ENCODE data around the gene UVSSA. TPM values are rescaled to one million over a fixed set of nuclear protein-coding genes. Genes with fewer than 3 reads are reported as not detected.

The UVSSA gene
- total RNA-seq, 1 donor from 2014 or later, result 28.3 TPM

- DNase-seq, result peak; percentile 50
- H3K27me3 ChIP-seq, result peaks cover 55% of the 10 kb centered on the region
- TF ChIP-seq CTCF (IDR thresholded peaks at IDR 0.05), result no peak
Measured at GRCh38 chr4:1400831-1401408, 53.9 kb downstream of the UVSSA start.

GRCh38 chr4:1401409-1402020, 54.5 kb downstream of the UVSSA start:
- TF ChIP-seq CTCF (IDR thresholded peaks at IDR 0.05), result no peak
- H3K4me3 ChIP-seq, result no peak overlapping the region
- H3K27ac ChIP-seq, result no peak overlapping the region
- DNase-seq (peak; percentile 40), ATAC-seq (no peak)
- H3K4me1 ChIP-seq, result peaks cover 5% of the 10 kb centered on the region
- peaks cover 57% of the 10 kb centered on the region for H3K27me3 ChIP-seq
- intact Hi-C loops (cut with DNase I), result loop anchor here (10.0 kb wide), 1 partner anchor 63 kb away; no protein-coding TSS in a partner anchor
- no peaks in the 10 kb centered on the region for H3K9me3 ChIP-seq
- H3K36me3 ChIP-seq, result no peaks in the 10 kb centered on the region

More at GRCh38 chr4:1400831-1401408, 53.9 kb downstream of the UVSSA start:
- Histone ChIP-seq H3K9me3 (no peaks in the 10 kb centered on the region), H3K4me3 (no peak overlapping the region), H3K36me3 (no peaks in the 10 kb centered on the region), H3K27ac (no peak overlapping the region), H3K4me1 (peaks cover 5% of the 10 kb centered on the region)
- ATAC-seq, result no peak
- intact Hi-C loops (cut with DNase I), result loop anchor here (10.0 kb wide), 1 partner anchor 64 kb away; no protein-coding TSS in a partner anchor

- ATAC-seq, result no peak
- H3K9me3 ChIP-seq, result no peaks in the 10 kb centered on the region
- peaks cover 63% of the 10 kb centered on the region for H3K27me3 ChIP-seq
- no peak overlapping the region for H3K27ac ChIP-seq
- H3K36me3 ChIP-seq, result no peaks in the 10 kb centered on the region
- H3K4me3 ChIP-seq, result no peak overlapping the region
- H3K4me1 ChIP-seq, result peaks cover 5% of the 10 kb centered on the region
- intact Hi-C loops (cut with DNase I), result loop anchor here (10.0 kb wide), 1 partner anchor 63 kb away; no protein-coding TSS in a partner anchor
- peak; percentile 54 for DNase-seq
- TF ChIP-seq CTCF (IDR thresholded peaks at IDR 0.05), result no peak
Measured at GRCh38 chr4:1402021-1402515, 55.1 kb downstream of the UVSSA start.

GRCh38 chr4:1402516-1403091, 55.6 kb downstream of the UVSSA start:
- Histone ChIP-seq H3K4me3 (no peak overlapping the region), H3K9me3 (no peaks in the 10 kb centered on the region), H3K27ac (no peak overlapping the region), H3K27me3 (peaks cover 68% of the 10 kb centered on the region), H3K4me1 (peaks cover 5% of the 10 kb centered on the region), H3K36me3 (no peaks in the 10 kb centered on the region)
- intact Hi-C loops (cut with DNase I), result loop anchor here (10.0 kb wide), 1 partner anchor 62 kb away; no protein-coding TSS in a partner anchor
- TF ChIP-seq CTCF (IDR thresholded peaks at IDR 0.05), result no peak
- ATAC-seq (no peak), DNase-seq (peak; percentile 42)

- peak; percentile 40 for DNase-seq
- Histone ChIP-seq H3K4me1 (peaks cover 5% of the 10 kb centered on the region), H3K36me3 (no peaks in the 10 kb centered on the region), H3K4me3 (no peak overlapping the region), H3K27me3 (peaks cover 74% of the 10 kb centered on the region), H3K9me3 (no peaks in the 10 kb centered on the region), H3K27ac (no peak overlapping the region)
- no peak for ATAC-seq
- intact Hi-C loops (cut with DNase I), result loop anchor here (10.0 kb wide), 1 partner anchor 62 kb away; no protein-coding TSS in a partner anchor
- TF ChIP-seq CTCF (IDR thresholded peaks at IDR 0.05), result no peak
Measured at GRCh38 chr4:1403177-1403583, 56.2 kb downstream of the UVSSA start.

Data from upper lobe of right lung (tissue), 1 donor.